Thymus (tissue), 11 donors: ENCODE measurements around the gene CDH13. TPM values are rescaled to one million over a fixed set of nuclear protein-coding genes. Genes with fewer than 3 reads are reported as not detected.

ENCODE experiments used
- DNase-seq, 9 donors: peaks; one replicate each; pipeline ENCODE4 v3.0.0-alpha.2; 2013; ENCODE audit warnings: low spot score in 9 of 9, low read depth in 6 of 9, missing footprints in 1 of 9
- H3K27ac ChIP-seq, 2 donors: one replicate each; pipeline ENCODE4 v1.5.1; 2013; ENCODE audit warnings: control low read depth in 1 of 2, low read depth in 1 of 2, low read length in 1 of 2, mild to moderate bottlenecking in 1 of 2, moderate library complexity in 1 of 2
- H3K27me3 ChIP-seq, 2 donors: one replicate each; pipeline ENCODE4 v1.5.1; 2013; ENCODE audit warnings: low read length in 1 of 2; ENCODE audit not compliant: control insufficient read depth in 2 of 2, insufficient read depth in 1 of 2
- H3K36me3 ChIP-seq, 2 donors: one replicate each; pipeline ENCODE4 v1.5.1; 2013; ENCODE audit warnings: low read length in 1 of 2, mild to moderate bottlenecking in 1 of 2, moderate library complexity in 1 of 2; ENCODE audit not compliant: control insufficient read depth in 2 of 2, insufficient read depth in 2 of 2
- H3K4me1 ChIP-seq, 2 donors: one replicate each; pipeline ENCODE4 v1.5.1; 2013; ENCODE audit warnings: low read length in 2 of 2; ENCODE audit not compliant: control insufficient read depth in 2 of 2, insufficient read depth in 2 of 2
- H3K4me3 ChIP-seq, 2 donors: one replicate each; pipeline ENCODE4 v1.5.1; 2013; ENCODE audit warnings: low read length in 2 of 2, control low read depth in 1 of 2, mild to moderate bottlenecking in 1 of 2
- H3K9me3 ChIP-seq, 2 donors: one replicate each; pipeline ENCODE4 v1.5.1; 2013; ENCODE audit warnings: low read length in 1 of 2, mild to moderate bottlenecking in 1 of 2; ENCODE audit not compliant: control insufficient read depth in 2 of 2, insufficient read depth in 1 of 2
- WGBS: extraction: QIAGEN DNeasy Blood & Tissue Kit; methylation state at CpG from one replicate; pipeline ENCODE4 v1.1.7; 2013; 5-methylcytosine and 5-hydroxymethylcytosine counted together
- polyA plus RNA-seq: library from polyadenylated mRNA; stranded (reverse); fragments of 200-250 nt; gene quantifications from one replicate; pipeline ENCODE4 v1.2.3, GENCODE V29; 2013
- total RNA-seq: library from RNA; stranded (reverse); fragments of 120-200 nt; gene quantifications from one replicate; pipeline ENCODE4 v1.2.4, GENCODE V29; 2013
- donor health status: healthy.

CDH13 gene
- total and polyA plus RNA-seq, 2 donors = 1.5 to 3.7 TPM

DNA sequence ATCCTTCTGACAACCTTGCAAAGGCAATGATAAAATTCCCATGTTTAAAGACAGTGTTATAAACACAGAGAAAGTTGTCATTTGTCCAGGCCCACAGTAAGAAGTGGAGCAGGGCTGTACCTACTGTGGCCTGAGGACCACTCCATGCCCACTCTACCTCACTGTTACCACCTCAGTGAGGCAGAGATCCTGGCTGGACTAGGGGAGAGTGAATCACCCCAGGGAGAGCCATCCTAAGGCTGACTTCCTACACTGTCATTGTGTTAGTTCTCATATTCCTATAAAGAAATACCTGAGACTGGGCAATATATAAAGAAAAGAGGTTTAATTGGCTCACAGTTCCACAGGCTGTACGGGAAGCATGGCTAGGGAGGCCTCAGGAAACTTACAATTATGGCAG is 952.3 kb downstream of the CDH13 start:
- no peak overlapping the region for H3K27ac ChIP-seq
- H3K9me3 ChIP-seq = no peaks in the 10 kb centered on the region
- no peaks in the 10 kb centered on the region for H3K27me3 ChIP-seq
- H3K36me3 ChIP-seq = no peaks in the 10 kb centered on the region
- H3K4me3 ChIP-seq = no peak overlapping the region
- WGBS = 28% methylated on average over 1 of the region's 1 CpG
- H3K4me1 ChIP-seq = no peaks in the 10 kb centered on the region
- no peak for DNase-seq

DNA sequence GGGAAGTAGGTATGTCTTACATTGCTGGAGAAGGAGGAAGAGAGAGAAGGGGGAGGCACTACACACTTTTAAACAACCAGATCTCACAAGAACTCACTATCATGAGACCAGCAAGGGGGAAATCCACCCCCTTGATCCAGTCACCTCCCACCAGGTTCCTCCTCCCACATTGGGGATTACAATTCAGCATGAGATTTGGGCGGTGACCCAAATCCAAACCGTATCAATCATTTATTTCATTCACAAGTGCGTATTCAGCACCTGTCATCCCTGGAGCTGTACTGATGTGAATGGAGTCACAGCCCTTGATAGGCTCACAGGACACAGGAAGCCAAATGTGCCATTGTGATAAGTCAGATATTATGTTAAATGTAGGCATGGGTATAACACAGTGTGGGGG is 952.7 kb downstream of the CDH13 start:
- H3K27ac ChIP-seq = no peak overlapping the region
- no peak for DNase-seq
- WGBS = 80% methylated on average over 3 of the region's 3 CpGs
- no peaks in the 10 kb centered on the region for H3K4me1 ChIP-seq
- H3K4me3 ChIP-seq = no peak overlapping the region
- H3K27me3 ChIP-seq = no peaks in the 10 kb centered on the region
- H3K36me3 ChIP-seq = no peaks in the 10 kb centered on the region
- no peaks in the 10 kb centered on the region for H3K9me3 ChIP-seq

DNA sequence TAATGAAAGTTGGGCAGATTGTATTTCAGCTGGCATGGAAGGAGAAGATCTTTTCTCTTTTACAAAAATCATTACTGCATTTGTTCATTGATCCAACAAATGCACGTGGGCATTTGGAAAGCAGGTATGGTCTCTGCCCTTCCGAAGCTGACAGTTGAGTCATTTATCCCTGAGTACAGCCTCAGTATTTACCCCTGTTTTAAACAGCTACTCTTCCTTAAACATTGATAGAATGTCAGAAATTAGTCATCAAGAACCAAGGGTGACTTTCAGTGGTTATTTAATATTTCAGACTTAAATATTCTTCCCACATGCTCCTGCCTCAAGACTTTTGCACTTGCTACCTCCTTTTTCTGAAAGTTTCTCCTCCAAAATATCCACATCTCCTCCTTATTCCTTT is 954.3 kb downstream of the CDH13 start:
- whole genome bisulfite sequencing = 89% methylated on average over 2 of the region's 2 CpGs

DNA sequence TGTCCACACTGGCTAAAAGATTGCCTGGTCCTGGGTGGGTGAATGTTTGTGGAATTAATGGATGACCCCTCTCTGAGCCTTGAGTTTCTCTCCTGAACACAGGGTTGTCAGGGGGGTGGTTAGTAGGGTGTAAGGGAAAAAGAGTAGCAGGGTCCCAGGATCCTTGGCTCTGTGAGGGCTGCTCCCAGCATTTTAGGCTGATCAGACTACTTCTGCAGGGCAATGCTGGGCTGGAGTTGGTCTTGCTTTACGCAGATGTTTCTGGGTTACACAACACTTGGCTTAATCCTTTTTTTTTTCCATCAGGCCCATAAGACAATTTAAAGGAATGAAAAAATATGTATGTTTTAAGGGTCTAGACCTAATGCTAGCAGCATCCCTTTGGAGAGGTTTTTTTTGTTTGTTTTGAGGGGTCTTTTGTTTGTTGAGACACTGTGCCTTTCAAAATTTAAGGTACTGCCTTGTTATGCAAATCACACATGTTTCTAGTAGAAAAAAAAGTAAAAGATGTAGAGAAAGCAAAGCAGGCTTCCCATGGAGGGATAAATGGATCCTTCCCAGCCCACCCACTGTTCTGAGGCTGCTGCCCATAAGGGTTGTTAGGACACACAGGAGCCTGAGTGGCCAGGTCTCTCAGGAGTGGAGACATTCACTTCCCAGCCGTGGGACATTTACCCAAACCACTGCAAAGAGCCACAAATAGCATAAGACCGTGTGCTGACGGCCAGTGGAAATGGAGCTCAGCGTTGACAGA is 955.4 kb downstream of the CDH13 start:
- no peaks in the 10 kb centered on the region for H3K36me3 ChIP-seq
- no peaks in the 10 kb centered on the region for H3K9me3 ChIP-seq
- WGBS = 79% methylated on average over 5 of the region's 5 CpGs
- H3K4me3 ChIP-seq = no peak overlapping the region
- H3K27ac ChIP-seq = no peak overlapping the region
- H3K4me1 ChIP-seq = no peaks in the 10 kb centered on the region
- no peak for DNase-seq
- no peaks in the 10 kb centered on the region for H3K27me3 ChIP-seq

More for the DNA sequence above, 954.3 kb downstream of the CDH13 start:
- Histone ChIP-seq H3K27ac (no peak overlapping the region), H3K36me3 (no peaks in the 10 kb centered on the region), H3K27me3 (no peaks in the 10 kb centered on the region), H3K9me3 (no peaks in the 10 kb centered on the region), H3K4me3 (no peak overlapping the region), H3K4me1 (no peaks in the 10 kb centered on the region)
- DNase-seq = no peak

DNA sequence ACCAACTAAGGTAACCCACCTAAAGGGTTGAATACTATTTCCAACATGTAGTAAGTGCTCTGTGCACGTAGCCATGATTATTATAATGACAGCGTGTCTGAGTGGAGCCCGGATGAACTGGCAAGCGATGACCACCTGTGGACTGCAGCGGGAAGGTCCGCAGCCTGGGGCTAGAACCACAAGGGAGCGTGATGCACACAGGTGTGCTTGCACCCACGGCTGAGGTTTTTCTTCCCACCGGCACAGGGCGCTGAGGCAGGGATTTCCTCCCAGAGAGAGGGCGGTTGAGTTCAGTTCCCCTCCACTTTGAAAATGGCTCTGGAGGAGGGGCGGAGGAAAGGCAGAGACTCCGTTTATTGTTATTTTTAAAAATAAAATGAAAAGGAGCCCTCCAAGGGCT is 959.3 kb downstream of the CDH13 start:
- whole genome bisulfite sequencing = 88% methylated on average over 13 of the region's 13 CpGs
- Histone ChIP-seq H3K9me3 (no peaks in the 10 kb centered on the region), H3K36me3 (no peaks in the 10 kb centered on the region), H3K27me3 (no peaks in the 10 kb centered on the region), H3K4me3 (no peak overlapping the region), H3K4me1 (no peaks in the 10 kb centered on the region), H3K27ac (no peak overlapping the region)
- no peak for DNase-seq

GRCh38 chr16:83586461-83587200 is 959.9 kb downstream of the CDH13 start:
- WGBS = 53% methylated on average over 11 of the region's 11 CpGs
- Histone ChIP-seq H3K36me3 (no peaks in the 10 kb centered on the region), H3K9me3 (no peaks in the 10 kb centered on the region), H3K4me3 (no peak overlapping the region), H3K27me3 (no peaks in the 10 kb centered on the region), H3K27ac (no peak overlapping the region), H3K4me1 (no peaks in the 10 kb centered on the region)
- DNase-seq = no peak

DNA sequence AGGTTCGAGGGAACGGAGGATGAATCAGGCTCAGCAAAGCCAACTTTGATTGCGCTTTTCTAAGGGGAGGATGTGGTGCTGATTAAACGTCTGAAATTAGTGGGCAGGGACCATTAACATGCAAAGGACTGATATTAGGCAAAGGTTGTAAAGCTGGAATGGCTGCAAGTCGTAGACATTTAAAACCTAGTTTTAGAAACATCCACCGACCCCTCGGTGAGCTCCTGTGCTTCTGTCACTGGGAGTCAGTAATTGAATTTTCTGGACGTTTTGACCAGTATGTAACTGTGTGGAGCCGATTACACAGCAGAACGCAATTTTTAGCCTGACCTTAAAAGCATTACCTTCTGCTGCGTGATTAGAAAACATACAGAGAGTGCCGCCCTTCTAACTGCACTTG is 960.4 kb downstream of the CDH13 start:
- Histone ChIP-seq H3K4me1 (no peaks in the 10 kb centered on the region), H3K27me3 (no peaks in the 10 kb centered on the region), H3K4me3 (no peak overlapping the region), H3K27ac (no peak overlapping the region), H3K9me3 (no peaks in the 10 kb centered on the region), H3K36me3 (no peaks in the 10 kb centered on the region)
- no peak for DNase-seq
- 86% methylated on average over 12 of the region's 12 CpGs for WGBS

- DNase-seq = no peak
- 98% methylated on average over 3 of the region's 3 CpGs for WGBS
Measured at GRCh38 chr16:83588070-83588469, 961.3 kb downstream of the CDH13 start.

DNA sequence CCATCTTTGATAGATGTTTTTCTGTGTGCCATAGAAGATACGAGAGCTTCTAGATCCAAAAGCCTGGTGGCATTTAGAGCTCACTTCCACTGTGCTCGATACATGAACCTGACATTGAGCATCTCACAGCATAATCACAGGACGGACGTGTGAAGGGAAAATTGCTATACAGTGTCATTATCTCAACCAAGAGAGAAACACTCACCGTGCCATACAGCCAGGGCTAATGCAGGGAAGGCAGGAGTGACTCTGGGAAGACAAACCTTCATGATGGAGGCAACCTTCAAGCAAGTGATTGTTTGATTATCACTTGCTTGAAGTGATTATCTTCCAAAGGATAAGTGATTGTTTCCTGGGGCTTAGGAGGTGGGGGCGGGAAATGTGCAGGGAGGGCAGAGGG is 962.8 kb downstream of the CDH13 start:
- Histone ChIP-seq H3K27ac (no peak overlapping the region), H3K4me1 (no peaks in the 10 kb centered on the region), H3K4me3 (no peak overlapping the region), H3K36me3 (no peaks in the 10 kb centered on the region), H3K9me3 (no peaks in the 10 kb centered on the region), H3K27me3 (no peaks in the 10 kb centered on the region)
- DNase-seq = no peak
- WGBS = 95% methylated on average over 6 of the region's 6 CpGs

More at GRCh38 chr16:83588070-83588469, 961.3 kb downstream of the CDH13 start:
- Histone ChIP-seq H3K27me3 (no peaks in the 10 kb centered on the region), H3K9me3 (no peaks in the 10 kb centered on the region), H3K27ac (no peak overlapping the region), H3K4me3 (no peak overlapping the region), H3K4me1 (no peaks in the 10 kb centered on the region), H3K36me3 (no peaks in the 10 kb centered on the region)
